ENCODE results near the gene LCE5A.

LCE5A gene

GRCh38 chr1:152502496-152503180, 8.0 kb upstream of the LCE5A start:
- TF ChIP-seq ZNF274 (IDR thresholded peaks at IDR 0.05; ENCODE audit: low read depth, low read length), result no peak
- no peak overlapping the region for H3K4me3 ChIP-seq (ENCODE audit: low read length)

- no peak for TF ChIP-seq ZNF274 (IDR thresholded peaks at IDR 0.05; ENCODE audit: low read depth, low read length)
- H3K4me3 ChIP-seq (ENCODE audit: low read length), result no peak overlapping the region
Observed at GRCh38 chr1:152505083-152505482, 5.5 kb upstream of the LCE5A start.

GRCh38 chr1:152506899-152507498, 3.6 kb upstream of the LCE5A start:
- TF ChIP-seq ZNF274 (IDR thresholded peaks at IDR 0.05; ENCODE audit: low read depth, low read length), result no peak
- no peak overlapping the region for H3K4me3 ChIP-seq (ENCODE audit: low read length)

GRCh38 chr1:152511596-152511995, 993 bp downstream of the LCE5A start:
- no peak for TF ChIP-seq ZNF274 (IDR thresholded peaks at IDR 0.05; ENCODE audit: low read depth, low read length)
- no peak overlapping the region for H3K4me3 ChIP-seq (ENCODE audit: low read length)

GRCh38 chr1:152513081-152513480, 2.5 kb downstream of the LCE5A start:
- no peak for TF ChIP-seq ZNF274 (IDR thresholded peaks at IDR 0.05; ENCODE audit: low read depth, low read length)
- H3K4me3 ChIP-seq (ENCODE audit: low read length), result no peak overlapping the region

- TF ChIP-seq ZNF274 (IDR thresholded peaks at IDR 0.05; ENCODE audit: low read depth, low read length), result no peak
- H3K4me3 ChIP-seq (ENCODE audit: low read length), result no peak overlapping the region
Observed at GRCh38 chr1:152514715-152515433, 4.3 kb downstream of the LCE5A start.

GRCh38 chr1:152515434-152515783, 4.8 kb downstream of the LCE5A start:
- TF ChIP-seq ZNF274 (IDR thresholded peaks at IDR 0.05; ENCODE audit: low read depth, low read length), result no peak
- H3K4me3 ChIP-seq (ENCODE audit: low read length), result no peak overlapping the region

- no peak for TF ChIP-seq ZNF274 (IDR thresholded peaks at IDR 0.05; ENCODE audit: low read depth, low read length)
- H3K4me3 ChIP-seq (ENCODE audit: low read length), result no peak overlapping the region
Observed at GRCh38 chr1:152516082-152516481, 5.5 kb downstream of the LCE5A start.

- no peak for TF ChIP-seq ZNF274 (IDR thresholded peaks at IDR 0.05; ENCODE audit: low read depth, low read length)
- no peak overlapping the region for H3K4me3 ChIP-seq (ENCODE audit: low read length)
Observed at GRCh38 chr1:152517237-152517811, 6.7 kb downstream of the LCE5A start.

GRCh38 chr1:152519851-152520250, 9.2 kb downstream of the LCE5A start:
- no peak for TF ChIP-seq ZNF274 (IDR thresholded peaks at IDR 0.05; ENCODE audit: low read depth, low read length)
- no peak overlapping the region for H3K4me3 ChIP-seq (ENCODE audit: low read length)

- no peak overlapping the region for H3K4me3 ChIP-seq (ENCODE audit: low read length)
- TF ChIP-seq ZNF274 (IDR thresholded peaks at IDR 0.05; ENCODE audit: low read depth, low read length), result no peak
Observed at GRCh38 chr1:152520561-152521090, 10.0 kb downstream of the LCE5A start.

GRCh38 chr1:152525080-152525641, 14.6 kb downstream of the LCE5A start:
- no peak for TF ChIP-seq ZNF274 (IDR thresholded peaks at IDR 0.05; ENCODE audit: low read depth, low read length)
- H3K4me3 ChIP-seq (ENCODE audit: low read length), result no peak overlapping the region

GRCh38 chr1:152533327-152533938, 22.8 kb downstream of the LCE5A start:
- H3K4me3 ChIP-seq (ENCODE audit: low read length), result no peak overlapping the region
- TF ChIP-seq ZNF274 (IDR thresholded peaks at IDR 0.05; ENCODE audit: low read depth, low read length), result no peak

GRCh38 chr1:152535774-152536173, 25.2 kb downstream of the LCE5A start:
- no peak overlapping the region for H3K4me3 ChIP-seq (ENCODE audit: low read length)
- no peak for TF ChIP-seq ZNF274 (IDR thresholded peaks at IDR 0.05; ENCODE audit: low read depth, low read length)
